Sigmoid colon (tissue), 4 donors: ENCODE data around the gene SV2B.

Experiments used
- EP300 ChIP-seq, 4 donors: sonication (generic); formaldehyde crosslinking; IDR thresholded peaks; one replicate each; pipeline ENCODE4 v1.6.1; 2017; ENCODE audit warnings: antibody characterized with exemption in 4 of 4
- POLR2A ChIP-seq, 2 donors: fragments of 450-650 bp; IDR thresholded peaks; one replicate each; pipeline ENCODE4 v1.6.1; 2016; ENCODE audit warnings: antibody characterized with exemption in 2 of 2, mild to moderate bottlenecking in 2 of 2, moderate library complexity in 2 of 2
- POLR2AphosphoS5 ChIP-seq, 4 donors: sonication (generic); formaldehyde crosslinking; IDR thresholded peaks; one replicate each; pipeline ENCODE4 v1.6.1; 2017; ENCODE audit warnings: antibody characterized with exemption in 4 of 4
- TF ChIP-seq, protein P1 (sequence below), 4 experiments: fragments of 450-650 bp in 3 of 4; fragments of 200-600 bp in 1 of 4; IDR thresholded peaks; one replicate each; pipeline ENCODE4 v1.5.1; 2016 to 2019; ENCODE audit warnings: antibody characterized with exemption in 4 of 4, mild to moderate bottlenecking in 3 of 4, moderate library complexity in 2 of 4

DNA sequence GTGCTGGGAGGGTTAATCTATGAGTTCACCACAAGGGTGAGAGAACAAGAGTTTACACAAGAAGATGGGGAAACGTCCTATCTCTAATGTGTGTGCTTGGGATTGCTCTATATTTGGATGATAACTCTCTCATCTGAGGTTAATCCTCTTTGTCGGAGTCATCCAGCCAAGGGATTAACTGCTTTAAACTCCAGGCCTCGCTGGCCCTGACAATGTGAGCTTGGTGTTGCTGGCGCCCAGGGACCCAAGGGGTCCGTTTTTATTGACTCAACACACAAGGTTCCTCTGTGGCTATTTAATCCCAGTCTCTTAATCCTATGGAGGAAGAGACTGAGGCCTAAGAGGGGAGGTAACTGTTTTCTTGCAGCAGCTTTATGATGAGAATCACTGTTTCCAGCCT is 14.2 kb downstream of the SV2B start:
- TF ChIP-seq, protein P1, sequence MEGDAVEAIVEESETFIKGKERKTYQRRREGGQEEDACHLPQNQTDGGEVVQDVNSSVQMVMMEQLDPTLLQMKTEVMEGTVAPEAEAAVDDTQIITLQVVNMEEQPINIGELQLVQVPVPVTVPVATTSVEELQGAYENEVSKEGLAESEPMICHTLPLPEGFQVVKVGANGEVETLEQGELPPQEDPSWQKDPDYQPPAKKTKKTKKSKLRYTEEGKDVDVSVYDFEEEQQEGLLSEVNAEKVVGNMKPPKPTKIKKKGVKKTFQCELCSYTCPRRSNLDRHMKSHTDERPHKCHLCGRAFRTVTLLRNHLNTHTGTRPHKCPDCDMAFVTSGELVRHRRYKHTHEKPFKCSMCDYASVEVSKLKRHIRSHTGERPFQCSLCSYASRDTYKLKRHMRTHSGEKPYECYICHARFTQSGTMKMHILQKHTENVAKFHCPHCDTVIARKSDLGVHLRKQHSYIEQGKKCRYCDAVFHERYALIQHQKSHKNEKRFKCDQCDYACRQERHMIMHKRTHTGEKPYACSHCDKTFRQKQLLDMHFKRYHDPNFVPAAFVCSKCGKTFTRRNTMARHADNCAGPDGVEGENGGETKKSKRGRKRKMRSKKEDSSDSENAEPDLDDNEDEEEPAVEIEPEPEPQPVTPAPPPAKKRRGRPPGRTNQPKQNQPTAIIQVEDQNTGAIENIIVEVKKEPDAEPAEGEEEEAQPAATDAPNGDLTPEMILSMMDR (IDR thresholded peaks at IDR 0.05) = no peak
- no peak for TF ChIP-seq POLR2A (IDR thresholded peaks at IDR 0.05)
- no peak for TF ChIP-seq EP300 (IDR thresholded peaks at IDR 0.05)
- TF ChIP-seq POLR2AphosphoS5 (IDR thresholded peaks at IDR 0.05) = no peak
